PFSK-1 (cell line): Measurements from ENCODE around the gene SYT4.

Experiments used
- FOXP2 ChIP-seq: optimal IDR thresholded peaks from 2 replicates; pipeline ENCODE3; 2011; ENCODE audit warnings: borderline replicate concordance, control low read depth, inconsistent platforms; ENCODE audit not compliant: insufficient read depth; ENCODE audit errors: extremely low read length, extremely low read depth
- POLR2AphosphoS5 ChIP-seq: IDR thresholded peaks from 2 replicates; pipeline ENCODE4 v1.6.1; 2012; ENCODE audit warnings: low read depth, mild to moderate bottlenecking, control low read depth, low read length, moderate library complexity
- SIN3A ChIP-seq: IDR thresholded peaks from 2 replicates; pipeline ENCODE4 v1.6.1; 2012; ENCODE audit warnings: mild to moderate bottlenecking, low read length, moderate library complexity, borderline replicate concordance; ENCODE audit not compliant: insufficient read depth
- TAF1 ChIP-seq: IDR thresholded peaks from 2 replicates; pipeline ENCODE4 v1.6.1; 2012; ENCODE audit warnings: low read length, control low read depth, borderline replicate concordance; ENCODE audit not compliant: insufficient read depth
- TF ChIP-seq, protein P1 (sequence below), 2 experiments: IDR thresholded peaks; 2 replicates each; pipeline versions ENCODE4 v1.6.1 to v1.8.0; 2011 to 2012; ENCODE audit warnings: low read depth in 2 of 2, low read length in 2 of 2, control low read depth in 1 of 2, inconsistent platforms in 1 of 2, mild to moderate bottlenecking in 1 of 2, moderate library complexity in 1 of 2; ENCODE audit not compliant: insufficient read depth in 1 of 2

Gene SYT4

DNA sequence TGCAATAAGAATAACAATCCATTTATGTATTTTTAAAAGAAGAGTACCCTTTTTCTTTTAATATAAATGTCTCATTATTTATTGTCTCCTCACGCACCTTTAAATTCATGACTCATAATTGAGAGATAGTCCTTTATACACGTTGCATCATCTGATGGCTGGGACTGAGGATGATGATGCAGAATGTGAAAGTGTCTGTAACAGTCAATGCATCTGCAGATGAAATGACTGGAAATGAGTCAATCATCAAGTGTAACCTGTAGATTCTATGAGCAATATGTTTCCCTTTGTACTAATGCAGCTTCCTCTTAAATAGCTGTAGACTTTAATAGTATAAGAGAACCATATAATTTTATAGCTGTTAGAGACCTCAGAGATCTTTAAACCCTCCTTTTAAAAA is 26.1 kb upstream of the SYT4 start:
- TF ChIP-seq FOXP2 (no peak), SIN3A (no peak), TAF1 (no peak), POLR2AphosphoS5 (no peak)
- TF ChIP-seq, protein P1, sequence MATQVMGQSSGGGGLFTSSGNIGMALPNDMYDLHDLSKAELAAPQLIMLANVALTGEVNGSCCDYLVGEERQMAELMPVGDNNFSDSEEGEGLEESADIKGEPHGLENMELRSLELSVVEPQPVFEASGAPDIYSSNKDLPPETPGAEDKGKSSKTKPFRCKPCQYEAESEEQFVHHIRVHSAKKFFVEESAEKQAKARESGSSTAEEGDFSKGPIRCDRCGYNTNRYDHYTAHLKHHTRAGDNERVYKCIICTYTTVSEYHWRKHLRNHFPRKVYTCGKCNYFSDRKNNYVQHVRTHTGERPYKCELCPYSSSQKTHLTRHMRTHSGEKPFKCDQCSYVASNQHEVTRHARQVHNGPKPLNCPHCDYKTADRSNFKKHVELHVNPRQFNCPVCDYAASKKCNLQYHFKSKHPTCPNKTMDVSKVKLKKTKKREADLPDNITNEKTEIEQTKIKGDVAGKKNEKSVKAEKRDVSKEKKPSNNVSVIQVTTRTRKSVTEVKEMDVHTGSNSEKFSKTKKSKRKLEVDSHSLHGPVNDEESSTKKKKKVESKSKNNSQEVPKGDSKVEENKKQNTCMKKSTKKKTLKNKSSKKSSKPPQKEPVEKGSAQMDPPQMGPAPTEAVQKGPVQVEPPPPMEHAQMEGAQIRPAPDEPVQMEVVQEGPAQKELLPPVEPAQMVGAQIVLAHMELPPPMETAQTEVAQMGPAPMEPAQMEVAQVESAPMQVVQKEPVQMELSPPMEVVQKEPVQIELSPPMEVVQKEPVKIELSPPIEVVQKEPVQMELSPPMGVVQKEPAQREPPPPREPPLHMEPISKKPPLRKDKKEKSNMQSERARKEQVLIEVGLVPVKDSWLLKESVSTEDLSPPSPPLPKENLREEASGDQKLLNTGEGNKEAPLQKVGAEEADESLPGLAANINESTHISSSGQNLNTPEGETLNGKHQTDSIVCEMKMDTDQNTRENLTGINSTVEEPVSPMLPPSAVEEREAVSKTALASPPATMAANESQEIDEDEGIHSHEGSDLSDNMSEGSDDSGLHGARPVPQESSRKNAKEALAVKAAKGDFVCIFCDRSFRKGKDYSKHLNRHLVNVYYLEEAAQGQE (IDR thresholded peaks at IDR 0.05; ENCODE audit: insufficient read depth in 1 of 2, low read depth in 2 of 2, low read length in 2 of 2): no peak

DNA sequence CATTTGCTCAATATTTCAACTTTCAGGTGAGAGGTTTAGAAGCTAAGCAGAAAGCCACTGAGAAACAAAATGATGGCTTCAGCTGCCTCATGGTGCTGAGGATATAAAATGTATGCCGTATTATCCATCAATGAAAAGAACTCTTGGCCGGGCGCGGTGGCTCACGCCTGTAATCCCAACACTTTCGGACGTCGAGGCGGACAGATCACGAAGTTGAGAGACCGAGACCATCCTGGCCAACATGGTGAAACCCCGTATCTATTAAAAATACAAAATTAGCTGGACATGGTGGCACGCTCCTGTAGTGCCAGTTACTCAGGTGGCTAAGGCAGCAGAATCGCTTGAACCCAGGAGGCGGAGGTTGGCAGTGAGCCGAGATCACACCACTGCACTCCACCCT is 6.0 kb upstream of the SYT4 start:
- TF ChIP-seq, protein P1 (IDR thresholded peaks at IDR 0.05; ENCODE audit: insufficient read depth in 1 of 2, low read depth in 2 of 2, low read length in 2 of 2): no peak
- no peak for TF ChIP-seq FOXP2
- TF ChIP-seq TAF1: no peak
- TF ChIP-seq POLR2AphosphoS5: no peak
- no peak for TF ChIP-seq SIN3A

DNA sequence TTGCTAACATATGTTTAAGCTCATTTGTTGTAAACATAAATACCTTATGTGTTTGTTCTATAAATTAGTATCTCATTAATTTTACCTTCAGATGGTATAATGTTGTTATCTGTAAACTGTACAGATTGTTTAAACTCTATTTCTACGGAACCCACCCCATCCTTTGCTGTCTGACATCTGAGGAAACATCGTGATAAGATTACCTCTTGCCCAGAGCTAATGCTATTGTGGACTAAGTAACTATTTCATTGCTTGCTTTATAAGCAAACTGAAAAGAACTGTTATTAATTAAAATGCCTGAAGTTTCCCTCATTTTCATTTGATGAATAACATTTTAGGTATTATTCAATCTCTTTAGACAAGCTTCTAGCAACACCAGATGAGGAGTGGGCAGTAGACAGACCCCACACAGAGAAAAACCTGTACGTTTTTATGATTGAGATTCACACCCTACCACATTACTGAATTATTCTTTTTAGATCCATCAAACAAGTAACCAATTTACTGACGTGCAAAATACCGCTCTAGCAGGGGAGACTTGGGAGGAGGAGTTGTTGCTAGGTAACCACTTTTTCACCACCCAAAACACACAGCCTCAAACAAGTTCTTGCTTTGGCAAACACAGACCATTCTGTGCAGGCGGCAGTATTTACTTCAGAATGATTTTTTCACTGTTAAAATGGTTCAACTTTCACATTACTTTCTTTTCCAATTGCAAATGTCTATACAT is 1.9 kb upstream of the SYT4 start:
- TF ChIP-seq SIN3A (no peak), POLR2AphosphoS5 (no peak)
- TF ChIP-seq, protein P1 (IDR thresholded peaks at IDR 0.05; ENCODE audit: insufficient read depth in 1 of 2, low read depth in 2 of 2, low read length in 2 of 2): no peak

DNA sequence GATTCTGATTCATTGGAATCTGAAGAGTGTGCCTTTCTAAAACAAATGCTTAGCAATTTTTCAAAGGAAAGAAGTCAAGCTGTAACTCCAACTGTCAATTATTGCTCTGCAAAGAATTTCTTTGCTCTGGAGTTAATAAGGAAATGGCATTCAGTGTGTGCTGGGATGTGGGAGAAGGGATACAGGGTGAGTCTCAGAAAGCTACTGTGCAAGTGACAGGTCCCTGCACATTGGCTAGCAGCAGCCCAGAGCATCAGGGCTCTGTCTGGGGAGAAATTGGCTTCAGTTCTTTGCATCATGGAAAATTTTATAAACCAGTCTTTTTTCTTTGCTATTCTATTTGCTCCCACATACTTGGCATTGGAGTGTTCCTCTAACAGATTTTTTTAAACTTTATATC is 1.1 kb upstream of the SYT4 start:
- TF ChIP-seq, protein P1 (IDR thresholded peaks at IDR 0.05; ENCODE audit: insufficient read depth in 1 of 2, low read depth in 2 of 2, low read length in 2 of 2): no peak
- TF ChIP-seq TAF1: no peak
- no peak for TF ChIP-seq FOXP2
- TF ChIP-seq SIN3A: no peak
- no peak for TF ChIP-seq POLR2AphosphoS5

DNA sequence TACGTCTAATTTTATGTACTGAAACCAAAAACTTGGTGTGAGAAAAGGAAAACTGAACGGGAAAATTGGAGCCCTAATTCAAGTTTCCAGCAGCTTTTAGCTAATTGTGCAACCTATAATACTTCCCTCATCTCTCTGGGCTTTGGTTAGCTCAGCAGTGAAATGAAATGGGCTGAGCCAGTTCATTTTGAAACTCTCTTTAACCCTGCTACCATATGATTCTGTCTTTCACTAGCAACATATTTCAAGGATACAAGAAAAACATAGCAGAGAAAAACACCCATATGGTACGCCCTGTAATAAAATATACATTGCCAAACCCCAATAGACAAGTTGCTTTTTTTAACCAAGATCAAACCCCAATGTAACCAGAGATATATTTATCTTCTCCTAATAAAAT is 799 bp downstream of the SYT4 start:
- no peak for TF ChIP-seq POLR2AphosphoS5
- TF ChIP-seq, protein P1 (IDR thresholded peaks at IDR 0.05; ENCODE audit: insufficient read depth in 1 of 2, low read depth in 2 of 2, low read length in 2 of 2): no peak
- TF ChIP-seq TAF1: no peak
- no peak for TF ChIP-seq FOXP2
- no peak for TF ChIP-seq SIN3A
